Measurements from ENCODE around the gene ACOXL.

DNA sequence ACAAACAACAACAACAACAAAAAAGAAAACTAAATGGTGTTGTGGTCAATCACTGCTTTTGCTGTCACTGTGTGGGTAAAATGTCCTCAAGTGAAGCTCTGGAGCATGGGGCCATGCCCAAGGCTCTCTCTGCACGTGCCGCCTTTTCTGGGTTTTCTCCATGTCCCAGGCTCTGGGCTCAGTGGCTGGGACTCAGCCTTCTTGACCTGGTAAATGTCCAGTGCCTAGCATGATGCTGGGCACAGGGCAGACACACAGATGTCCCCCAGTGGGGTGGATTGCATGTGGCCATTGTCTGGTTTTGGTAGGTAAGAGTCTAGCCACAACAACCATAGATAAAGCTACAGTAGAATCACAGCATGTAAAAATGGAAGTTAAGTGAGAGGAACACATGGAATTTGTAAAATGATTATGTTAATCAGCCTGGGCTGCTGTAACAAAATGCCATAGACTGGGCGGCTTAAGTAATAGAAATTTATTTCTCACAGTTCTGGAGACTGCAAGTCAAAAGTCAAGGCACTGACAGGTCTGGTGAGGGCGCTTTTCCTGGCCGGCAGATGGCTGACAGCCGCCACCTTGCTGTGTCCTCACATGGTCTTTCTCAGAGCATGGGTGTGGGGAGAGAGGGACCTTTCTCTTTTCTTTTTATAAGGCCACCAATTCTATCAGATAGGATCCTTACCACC is 174.4 kb downstream of the ACOXL start:
- no peak for TF ChIP-seq POLR2AphosphoS5 (IDR thresholded peaks at IDR 0.05; ENCODE audit: low read depth, low read length)
- TF ChIP-seq POLR2A (IDR thresholded peaks at IDR 0.05; ENCODE audit: low read depth, low read length) = no peak
